ENCODE measurements around the gene MEN1.

- TF ChIP-seq TAF1 (IDR thresholded peaks at IDR 0.05; ENCODE audit: low read depth, low read length) (no peak), POLR2A (IDR thresholded peaks at IDR 0.05; ENCODE audit: low read depth, low read length) (peak; percentile 32; the same call in 1 of the 2 replicates)
These were observed 42.6 kb upstream of the MEN1 start for GRCh38 chr11:64852804-64853509.
